Mammary epithelial cell (primary cell): ENCODE results near the gene TFIP11.

Experiments
- CTCF ChIP-seq, 2 donors: IDR thresholded peaks in 1 of 2; conservative IDR thresholded peaks in 1 of 2; 2 replicates each; pipeline ENCODE4 v1.5.1; 2011 to 2012; ENCODE audit warnings: inconsistent platforms in 2 of 2, low read length in 2 of 2, mild to moderate bottlenecking in 2 of 2, control low read depth in 1 of 2, low read depth in 1 of 2; ENCODE audit not compliant: insufficient read depth in 1 of 2; ENCODE audit errors: extremely low read depth in 1 of 2
- EZH2 ChIP-seq: IDR thresholded peaks from 2 replicates; pipeline ENCODE4 v1.6.1; 2012; ENCODE audit warnings: low read length, inconsistent platforms, borderline replicate concordance

GRCh38 chr22:26512149-26512793, at the start of gene TFIP11:
- TF ChIP-seq CTCF (conservative IDR thresholded peaks at IDR 0.05 in 1 of 2, IDR thresholded peaks at IDR 0.05 in 1 of 2; ENCODE audit: extremely low read depth in 1 of 2, insufficient read depth in 1 of 2, low read depth in 1 of 2, low read length in 2 of 2) (peak in 1 of 2 donors; percentile 12), EZH2 (no peak)
